Superior temporal gyrus (tissue), 1 donor: ENCODE data around the gene DGKI.
"Not testable (repeated sequence)": the region's sequence is repeated elsewhere in the genome, so short reads cannot be mapped to it uniquely, and the experiment has no call there.

Experiments used
- DNase-seq: peaks from one replicate; pipeline ENCODE4 v3.0.0-alpha.2; 2016; ENCODE audit errors: extremely low spot score

DGKI gene

DNA sequence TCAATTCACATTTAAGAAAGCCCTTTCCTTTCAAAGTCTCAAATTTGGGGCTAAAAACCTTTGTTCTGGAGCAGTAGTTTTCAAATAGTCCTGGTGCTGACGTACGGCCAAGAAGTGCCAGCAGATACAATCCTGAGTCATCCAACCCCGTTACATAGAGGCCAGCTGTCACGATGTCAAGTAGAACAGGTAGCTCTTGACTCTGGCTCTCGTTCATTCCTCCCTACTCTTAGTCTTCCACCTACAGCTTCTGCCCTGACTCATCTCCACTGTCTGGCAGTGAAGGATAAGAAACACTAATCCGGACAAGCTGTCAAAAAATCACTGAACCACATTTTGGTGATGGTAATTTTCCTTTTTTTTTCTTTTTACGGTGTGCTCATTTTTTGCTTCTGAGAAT lies 370.8 kb downstream of the DGKI start:
- peak; percentile 49 for DNase-seq

DNA sequence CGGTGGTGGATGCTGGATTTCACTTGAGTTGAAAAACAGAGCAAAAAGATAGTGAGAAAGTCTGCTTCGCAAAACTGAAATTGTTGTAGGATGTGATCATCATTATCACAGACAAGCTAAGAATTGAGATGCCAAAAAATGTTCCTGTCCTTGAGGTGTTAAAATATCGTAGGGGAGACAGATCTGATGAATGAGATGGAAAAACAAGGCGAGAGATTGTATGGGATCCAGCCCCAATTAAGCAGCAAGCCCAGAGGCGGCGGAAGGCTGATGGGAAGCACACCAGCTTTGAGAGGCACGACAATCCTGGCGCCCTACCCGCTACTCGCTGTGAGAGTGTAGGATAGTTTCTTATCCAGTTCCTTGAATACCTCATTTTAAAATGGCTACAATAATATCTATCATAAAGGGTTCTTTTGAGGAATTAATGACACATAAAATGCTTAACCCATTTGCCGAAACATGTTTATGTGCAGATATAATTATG lies 372.2 kb downstream of the DGKI start:
- DNase-seq: peak; percentile 55

DNA sequence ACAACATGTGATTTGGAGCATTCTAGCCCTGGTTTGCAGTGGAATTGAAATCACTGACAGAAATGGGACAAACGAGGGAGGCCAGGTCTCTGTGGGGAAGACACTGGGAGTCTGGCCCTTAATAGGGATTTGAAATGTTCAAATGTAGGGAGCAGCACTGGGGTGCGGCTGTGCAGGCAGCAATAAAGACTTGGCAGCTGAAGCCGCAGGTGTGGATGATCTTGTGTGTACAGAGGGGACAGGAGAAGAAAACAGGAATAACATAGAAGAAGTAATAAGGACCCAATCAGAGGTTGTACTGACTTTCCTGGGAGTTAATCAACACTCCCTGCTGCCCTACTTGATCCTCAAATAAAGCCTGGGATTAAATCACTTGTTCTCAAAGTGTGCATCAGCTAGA lies 375.6 kb downstream of the DGKI start:
- DNase-seq: no peak

GRCh38 chr7:137469858-137470257 lies 376.9 kb downstream of the DGKI start:
- no peak for DNase-seq

- DNase-seq: no peak
Observed at GRCh38 chr7:137469191-137469811, 377.5 kb downstream of the DGKI start.

DNA sequence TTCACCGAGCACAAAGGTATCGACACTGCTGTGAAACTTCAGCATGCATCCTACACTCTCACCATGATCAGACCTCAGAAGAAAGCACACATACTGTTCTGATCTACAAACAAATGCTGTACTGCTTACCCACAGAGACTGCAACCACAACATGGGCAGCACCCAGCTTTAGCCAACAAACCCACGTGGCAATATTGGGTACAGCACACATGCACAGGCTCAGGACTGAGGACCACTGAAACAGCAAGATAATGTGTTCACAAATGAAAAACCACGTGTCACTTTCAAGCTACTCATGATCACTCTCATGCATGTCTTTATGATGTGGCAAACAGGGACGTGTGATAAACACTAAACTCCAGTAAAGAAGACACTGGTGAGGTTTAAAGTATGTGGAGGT lies 383.9 kb downstream of the DGKI start:
- DNase-seq: no peak

- DNase-seq: no peak
Observed at GRCh38 chr7:137462074-137462715, 384.6 kb downstream of the DGKI start.

GRCh38 chr7:137458399-137458798 lies 388.4 kb downstream of the DGKI start:
- DNase-seq: no peak

DNA sequence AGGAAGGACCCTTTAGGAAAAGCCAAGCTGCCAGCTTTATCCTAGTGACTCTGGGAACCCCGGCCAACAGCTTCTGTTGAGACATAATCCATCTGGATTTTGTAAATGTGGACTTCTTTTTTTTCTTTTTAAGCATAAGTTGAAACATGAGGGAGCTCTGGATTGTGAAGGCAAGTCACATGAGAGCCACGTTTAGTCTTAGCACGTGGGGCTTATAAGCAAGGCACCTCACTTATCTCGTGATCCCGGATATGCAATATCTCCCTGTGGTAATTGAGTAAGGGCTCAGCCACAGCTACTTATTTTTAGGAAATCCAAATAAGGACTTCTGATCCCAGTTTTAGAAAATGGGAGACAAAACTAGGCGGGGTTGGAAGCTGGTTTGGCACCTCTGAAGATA lies 392.0 kb downstream of the DGKI start:
- no peak for DNase-seq

GRCh38 chr7:137454246-137454724 lies 392.5 kb downstream of the DGKI start:
- DNase-seq: peak; percentile 93

DNA sequence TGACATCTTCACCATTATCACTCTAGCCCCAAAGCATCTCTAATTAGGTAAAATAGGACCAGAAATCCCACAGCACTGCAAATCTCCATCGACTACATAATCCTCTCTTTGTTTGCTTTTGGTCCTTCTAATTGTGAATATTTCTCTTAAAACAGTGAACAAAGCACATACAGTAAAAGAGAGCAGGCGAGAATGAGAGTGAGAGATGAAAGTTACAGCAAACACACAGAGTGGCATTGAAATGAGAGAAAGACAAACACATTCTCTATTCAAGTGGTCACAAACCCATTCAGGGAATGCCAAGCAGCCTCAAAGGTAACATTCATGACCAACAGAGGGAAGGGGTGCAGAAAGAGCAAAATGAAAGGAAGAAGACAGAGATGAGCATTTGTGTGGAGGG lies 393.4 kb downstream of the DGKI start:
- DNase-seq: peak; percentile 77

DNA sequence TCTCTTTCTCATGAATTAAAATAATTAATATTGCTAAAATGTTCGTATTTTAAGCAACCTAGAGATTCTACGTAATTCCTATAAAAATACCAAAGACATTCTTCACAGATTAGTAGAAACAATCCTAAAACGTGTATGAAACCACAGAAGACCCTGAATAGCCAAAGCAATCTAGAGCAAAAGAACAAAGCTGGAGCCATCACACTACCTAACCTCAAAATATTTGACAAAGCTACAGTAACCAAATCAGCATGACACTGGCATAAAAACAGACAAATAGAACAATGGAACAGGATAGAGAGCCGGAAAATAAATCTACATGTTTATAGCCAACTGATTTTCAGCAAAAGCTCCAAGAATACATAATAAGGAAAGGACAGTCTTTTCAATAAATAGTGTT lies 397.8 kb downstream of the DGKI start:
- DNase-seq: no peak

DNA sequence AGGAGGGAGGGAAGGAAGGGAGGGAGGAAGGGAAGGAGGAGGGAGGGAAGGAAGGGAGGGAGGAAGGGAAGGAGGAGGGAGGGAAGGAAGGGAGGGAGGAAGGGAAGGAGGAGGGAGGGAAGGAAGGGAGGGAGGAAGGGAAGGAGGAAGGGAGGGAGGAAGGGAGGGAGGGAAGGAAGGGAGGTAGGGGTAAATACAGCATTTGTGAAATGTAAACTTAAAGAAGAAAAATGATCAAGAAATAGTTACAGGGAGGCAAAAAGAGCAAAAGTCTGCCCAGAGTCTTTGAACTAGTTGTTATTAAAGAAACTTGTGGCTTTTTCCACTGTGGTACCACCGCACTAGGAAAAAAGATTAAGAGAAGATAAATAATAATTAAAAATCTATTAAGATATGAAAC lies 398.2 kb downstream of the DGKI start:
- DNase-seq: not testable (repeated sequence)

DNA sequence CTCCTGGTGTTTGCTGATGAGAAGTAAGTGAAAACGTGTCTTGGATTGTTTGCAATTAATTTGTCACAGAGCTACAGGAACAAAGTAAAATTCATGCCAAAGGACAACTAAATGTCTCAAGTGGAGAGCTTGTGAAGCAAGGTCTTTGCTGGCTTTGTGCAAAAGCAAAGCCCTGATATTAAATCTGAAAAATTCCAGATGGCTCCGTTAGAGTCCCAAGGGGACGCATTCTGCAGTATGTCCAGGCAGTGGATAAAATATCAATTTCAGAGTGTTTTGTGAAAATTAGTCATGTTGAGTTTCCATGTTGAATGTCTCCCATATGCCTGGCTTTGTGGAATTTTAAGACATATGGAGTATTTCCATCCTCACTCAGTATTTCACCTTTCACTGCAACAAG lies 400.7 kb downstream of the DGKI start:
- DNase-seq: no peak

- no peak for DNase-seq
Observed at GRCh38 chr7:137445268-137445667, 401.5 kb downstream of the DGKI start.

DNA sequence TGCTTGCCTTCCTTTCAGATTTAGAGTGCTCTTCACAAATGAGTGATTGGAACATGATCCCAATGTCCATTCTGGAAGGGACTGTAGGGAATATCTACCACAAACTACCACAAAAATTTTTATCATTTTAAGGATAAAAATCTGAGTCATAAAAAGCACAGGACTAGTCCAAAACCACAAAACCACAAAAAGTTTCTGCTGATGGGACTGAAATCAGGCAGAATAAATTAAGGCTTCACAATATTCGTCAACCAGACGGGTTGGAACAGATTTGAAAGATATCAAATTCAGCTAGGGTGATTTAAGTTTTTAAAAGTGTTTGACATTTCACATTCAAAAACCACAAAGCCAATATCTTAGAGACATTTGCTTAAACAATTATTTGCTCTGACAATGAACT lies 403.2 kb downstream of the DGKI start:
- no peak for DNase-seq

- no peak for DNase-seq
Observed at GRCh38 chr7:137441451-137441850, 405.3 kb downstream of the DGKI start.

DNA sequence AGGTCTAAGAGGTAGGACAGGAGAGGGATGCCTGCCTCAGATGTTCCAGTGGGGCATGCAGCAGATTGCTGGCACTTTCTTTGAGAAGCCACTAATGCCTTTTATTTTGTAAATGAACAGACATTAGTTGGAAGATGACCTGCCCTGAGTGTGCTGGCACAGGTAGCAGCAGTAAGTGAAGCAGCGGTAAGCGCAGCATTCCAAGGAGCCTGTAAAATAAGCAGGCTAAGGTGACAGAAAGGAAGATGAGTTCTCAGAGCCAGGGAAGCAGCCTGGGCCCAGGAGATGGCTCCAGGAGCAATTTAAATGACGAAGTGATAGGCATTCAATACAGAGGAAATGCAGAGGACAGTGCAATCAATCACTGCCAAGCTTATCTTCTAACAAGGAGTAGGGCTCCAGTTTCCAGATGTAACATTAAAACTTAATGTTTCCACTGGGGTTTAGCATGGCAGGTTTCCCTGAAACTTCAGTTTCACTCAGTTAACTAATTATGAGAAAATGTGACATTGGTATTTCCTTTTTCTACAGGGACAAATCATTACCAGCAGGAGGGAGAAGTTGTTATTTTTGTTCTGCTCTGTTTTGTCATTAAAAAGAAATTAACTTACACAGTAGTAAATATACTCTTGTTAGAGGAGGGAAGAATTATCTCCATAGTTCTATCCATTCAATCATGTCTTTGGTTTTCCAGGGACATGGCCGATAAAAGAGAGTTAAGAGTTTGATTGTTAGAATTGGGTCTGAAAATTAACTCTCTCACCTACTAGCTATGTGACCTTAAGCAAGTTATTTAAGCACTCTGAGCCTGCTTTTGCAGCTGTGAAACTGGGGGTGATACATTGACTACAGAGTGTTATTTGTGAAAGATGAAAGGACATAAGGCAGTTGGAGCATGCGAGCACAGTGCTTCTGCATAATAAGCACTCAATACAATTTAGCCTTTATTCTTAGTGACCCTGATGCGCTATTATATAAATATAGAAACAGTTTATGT lies 406.6 kb downstream of the DGKI start:
- peak; percentile 81 for DNase-seq

GRCh38 chr7:137434946-137435345 lies 411.8 kb downstream of the DGKI start:
- no peak for DNase-seq

DNA sequence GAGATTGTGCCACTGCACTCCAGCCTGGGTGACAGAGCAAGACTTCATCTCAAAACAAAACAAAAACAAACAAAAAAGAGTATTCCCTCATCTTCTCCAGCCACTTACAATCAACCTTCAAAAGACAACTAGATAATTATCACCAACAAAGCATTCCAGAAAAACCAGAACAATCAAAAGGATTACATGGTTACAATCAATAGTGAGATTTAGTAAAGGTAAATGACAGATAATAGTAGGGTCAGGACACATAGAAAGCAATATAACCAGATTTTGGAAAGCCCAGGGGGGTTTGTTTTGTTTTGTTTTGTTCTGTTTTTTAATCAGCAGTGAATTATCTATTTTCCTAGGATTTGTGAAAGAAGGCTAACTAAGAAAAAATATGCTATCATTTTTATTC lies 412.2 kb downstream of the DGKI start:
- no peak for DNase-seq

DNA sequence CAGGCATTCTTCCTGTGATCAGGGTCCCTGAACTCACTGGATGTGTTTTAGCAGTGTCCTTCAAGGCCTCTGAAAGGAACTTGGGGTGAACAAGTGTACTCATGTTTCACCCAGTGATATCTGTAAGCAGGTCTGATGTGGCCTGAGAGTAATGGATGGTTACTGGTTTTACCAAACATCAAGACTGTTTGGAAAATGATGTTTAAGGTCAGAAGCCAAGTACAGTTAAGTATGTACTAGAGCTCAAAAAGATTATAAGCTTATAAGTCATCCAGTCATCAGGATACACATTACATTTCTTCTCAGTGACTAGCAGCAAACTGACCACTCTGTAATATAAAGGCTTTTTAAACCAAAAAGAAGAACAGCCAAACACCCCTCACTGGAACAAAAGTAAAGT lies 423.5 kb downstream of the DGKI start:
- no peak for DNase-seq

- DNase-seq: no peak
Observed at GRCh38 chr7:137421366-137421765, 425.4 kb downstream of the DGKI start.
